HAP-1 (cell line): ENCODE results near the gene ZNF543.
"Not testable (repeated sequence)": the region's sequence is repeated elsewhere in the genome, so short reads cannot be mapped to it uniquely, and the experiment has no call there.

ENCODE experiments used
- DNase-seq, 2 experiments: peaks; one replicate each; pipeline ENCODE4 v3.0.0-alpha.2; 2016 to 2020; ENCODE audit warnings: low spot score in 2 of 2
- H3K27me3 ChIP-seq: fragments of 250-450 bp; sonication (Bioruptor Pico); 2 replicates; pipeline ENCODE4 v1.5.1; 2020; ENCODE audit warnings: low read depth, mild to moderate bottlenecking, moderate library complexity
- H3K36me3 ChIP-seq: fragments of 250-450 bp; sonication (Bioruptor Pico); replicated peaks from 2 replicates; pipeline ENCODE4 v1.5.1; 2020; ENCODE audit warnings: mild to moderate bottlenecking
- H3K4me1 ChIP-seq: fragments of 250-450 bp; sonication (Bioruptor Pico); 2 replicates; pipeline ENCODE4 v1.5.1; 2020; ENCODE audit warnings: mild to moderate bottlenecking
- H3K4me3 ChIP-seq: fragments of 250-450 bp; sonication (Bioruptor Pico); 2 replicates; pipeline ENCODE4 v1.5.1; 2020; ENCODE audit warnings: mild to moderate bottlenecking, moderate library complexity
- H3K9me3 ChIP-seq: fragments of 250-450 bp; sonication (Bioruptor Pico); 2 replicates; pipeline ENCODE4 v1.5.1; 2020; ENCODE audit warnings: mild to moderate bottlenecking, moderate library complexity
- in situ Hi-C: fragments of 300-500 bp; cut with MboI; formaldehyde crosslinking; loops from 3 replicates; pipeline ENCODE4 v1.14.3; 2020; ENCODE audit warnings: low sequenced_read_pairs, inconsistent platforms, mixed read lengths

Gene ZNF543

GRCh38 chr19:57320180-57321084 lies at the start of gene ZNF543:
ZNF543 (plus strand) TSS chr19:57320472; CDS start chr19:57320854, 382 bp downstream.
- Histone ChIP-seq H3K4me1 (peaks cover 3% of the 10 kb centered on the region), H3K9me3 (no peaks in the 10 kb centered on the region), H3K4me3 (peak within 1 kb of the TSS; percentile 82), H3K36me3 (peaks cover 17% of the 10 kb centered on the region), H3K27me3 (0 out of 2 replicates have a peak, but pooled peaks cover 2% of the 10 kb centered on the region)
- in situ Hi-C loops: no loop called here
- DNase-seq: peak; percentile 93 to 97

DNA sequence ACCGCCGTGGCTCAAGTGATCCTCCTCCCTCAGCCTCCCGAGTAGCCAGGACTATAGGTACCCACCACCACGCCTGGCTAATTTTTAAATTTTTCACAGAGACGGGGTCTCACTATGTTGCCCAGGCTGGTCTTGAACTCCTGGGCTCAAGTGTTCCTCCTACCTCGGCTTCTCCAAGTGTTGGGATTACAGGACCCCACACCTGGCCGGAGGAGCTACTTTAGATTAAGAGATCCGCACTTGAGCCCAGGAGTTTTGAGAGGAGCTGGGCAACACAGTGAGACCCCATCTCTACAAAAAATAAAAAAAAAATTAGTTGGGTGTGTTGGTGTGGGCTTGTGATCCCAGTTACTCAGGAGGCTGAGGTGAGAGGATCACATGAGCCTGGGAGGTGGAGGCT lies 49.0 kb upstream of the ZNF543 start:
- DNase-seq: no peak
- H3K36me3 ChIP-seq: no peaks in the 10 kb centered on the region
- H3K9me3 ChIP-seq: no peaks in the 10 kb centered on the region
- H3K4me3 ChIP-seq: no peak overlapping the region
- in situ Hi-C loops: no loop called here
- no peaks in the 10 kb centered on the region for H3K27me3 ChIP-seq
- H3K4me1 ChIP-seq: peaks cover 6% of the 10 kb centered on the region

DNA sequence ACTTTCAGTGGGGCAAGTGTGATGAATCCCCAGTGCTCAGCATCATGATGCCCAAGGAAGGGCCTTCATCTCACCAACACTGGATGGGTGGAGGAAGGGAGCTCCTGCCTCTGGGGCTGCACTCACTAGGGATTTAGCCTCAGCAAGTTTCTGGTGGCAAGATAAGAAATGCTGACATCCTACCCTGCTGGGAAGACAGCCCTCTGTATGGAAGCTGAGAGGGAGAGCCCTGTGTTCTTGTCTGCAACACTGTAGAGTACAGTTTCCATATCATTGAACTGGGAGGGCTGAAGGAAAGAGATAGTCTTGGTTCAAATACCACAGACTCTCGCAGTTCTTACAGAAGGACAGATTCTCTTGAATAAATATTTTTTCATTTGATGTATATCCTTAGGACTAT lies 47.3 kb upstream of the ZNF543 start:
- Histone ChIP-seq H3K4me1 (no peaks in the 10 kb centered on the region), H3K36me3 (no peaks in the 10 kb centered on the region), H3K27me3 (no peaks in the 10 kb centered on the region), H3K4me3 (no peak overlapping the region), H3K9me3 (no peaks in the 10 kb centered on the region)
- in situ Hi-C loops: no loop called here
- DNase-seq: no peak

- Histone ChIP-seq H3K9me3 (no peaks in the 10 kb centered on the region), H3K27me3 (no peaks in the 10 kb centered on the region), H3K4me1 (peaks cover 5% of the 10 kb centered on the region), H3K4me3 (no peak overlapping the region), H3K36me3 (peaks cover 4% of the 10 kb centered on the region; the same call in 1 of the 2 replicates)
- DNase-seq: no peak
- in situ Hi-C loops: no loop called here
Observed at GRCh38 chr19:57276430-57276829, 43.8 kb upstream of the ZNF543 start.

DNA sequence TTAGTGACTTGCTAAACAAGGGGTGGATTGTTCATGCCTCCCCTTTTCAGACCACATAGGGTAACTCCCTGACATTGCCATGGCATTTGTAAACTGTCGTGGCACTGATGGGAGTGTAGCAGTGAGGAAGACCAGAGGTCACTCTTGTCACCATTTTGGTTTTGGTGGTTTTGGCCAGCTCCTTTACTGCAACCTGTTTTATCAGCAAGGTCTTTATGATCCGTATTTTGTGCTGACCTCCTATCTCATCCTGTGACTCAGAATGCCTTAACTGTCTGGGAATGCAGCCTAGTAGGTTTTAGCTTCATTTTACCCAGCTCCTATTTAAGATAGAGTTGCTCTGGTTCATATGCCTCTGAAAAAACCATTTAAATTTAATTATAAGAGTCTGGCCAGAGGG lies 41.8 kb upstream of the ZNF543 start:
- H3K27me3 ChIP-seq, H3K4me3 ChIP-seq, DNase-seq, in situ Hi-C loops, H3K36me3 ChIP-seq, H3K9me3 ChIP-seq: not testable (repeated sequence)
- H3K4me1 ChIP-seq: peaks cover 17% of the 10 kb centered on the region

DNA sequence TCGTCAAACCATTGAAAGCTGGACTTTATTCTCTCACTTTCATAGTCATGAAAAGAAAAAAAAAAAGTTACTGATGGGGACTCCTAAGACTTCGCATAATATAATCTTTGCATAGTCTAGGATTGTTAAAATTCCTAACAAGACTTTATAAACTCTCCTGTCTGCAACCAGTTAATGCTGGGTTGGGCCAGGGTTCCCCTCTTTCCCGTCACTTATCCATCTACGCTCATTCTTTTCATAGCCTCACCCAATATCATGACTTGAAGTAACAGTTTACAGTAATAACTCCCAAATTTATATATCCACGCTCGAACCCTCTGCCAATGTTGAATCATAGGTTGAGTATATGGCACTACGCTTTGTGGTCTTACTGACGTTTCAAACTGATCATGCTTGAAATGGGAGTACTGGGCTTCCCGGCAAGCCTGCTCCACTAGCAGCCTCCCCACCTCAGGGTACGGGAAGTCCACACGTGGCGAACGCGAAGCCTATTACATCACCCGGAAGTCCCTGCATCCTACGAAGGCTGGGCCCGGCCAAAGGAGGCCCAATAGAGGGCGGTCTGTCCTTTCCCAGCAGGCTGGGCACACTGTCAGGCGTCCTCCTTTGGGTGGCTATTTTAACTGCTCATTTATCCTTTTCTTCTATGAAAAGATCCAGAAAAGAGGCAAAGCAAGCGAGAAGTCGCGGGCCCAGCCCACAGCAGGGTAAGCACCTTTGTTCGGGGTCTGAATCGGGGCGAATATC lies 40.7 kb upstream of the ZNF543 start:
- peak overlapping the region; percentile 98 for H3K4me3 ChIP-seq

GRCh38 chr19:57280165-57280961 lies 39.9 kb upstream of the ZNF543 start, which contains the start of gene ZNF460:
ZNF460 (plus strand) TSS chr19:57280485; CDS start chr19:57280807, 322 bp downstream.
- Histone ChIP-seq H3K27me3 (no peaks in the 10 kb centered on the region), H3K36me3 (peaks cover 25% of the 10 kb centered on the region), H3K4me3 (peak within 1 kb of the TSS; percentile 98), H3K9me3 (no peaks in the 10 kb centered on the region), H3K4me1 (peaks cover 17% of the 10 kb centered on the region)
- DNase-seq: peak; percentile 94 to 97
- in situ Hi-C loops: no loop called here

More for the DNA sequence above, 40.7 kb upstream of the ZNF543 start:
- DNase-seq: peak; percentile 87 to 91
- in situ Hi-C loops: no loop called here
- Histone ChIP-seq H3K4me1 (peaks cover 17% of the 10 kb centered on the region), H3K36me3 (peaks cover 17% of the 10 kb centered on the region), H3K9me3 (no peaks in the 10 kb centered on the region), H3K27me3 (no peaks in the 10 kb centered on the region)

DNA sequence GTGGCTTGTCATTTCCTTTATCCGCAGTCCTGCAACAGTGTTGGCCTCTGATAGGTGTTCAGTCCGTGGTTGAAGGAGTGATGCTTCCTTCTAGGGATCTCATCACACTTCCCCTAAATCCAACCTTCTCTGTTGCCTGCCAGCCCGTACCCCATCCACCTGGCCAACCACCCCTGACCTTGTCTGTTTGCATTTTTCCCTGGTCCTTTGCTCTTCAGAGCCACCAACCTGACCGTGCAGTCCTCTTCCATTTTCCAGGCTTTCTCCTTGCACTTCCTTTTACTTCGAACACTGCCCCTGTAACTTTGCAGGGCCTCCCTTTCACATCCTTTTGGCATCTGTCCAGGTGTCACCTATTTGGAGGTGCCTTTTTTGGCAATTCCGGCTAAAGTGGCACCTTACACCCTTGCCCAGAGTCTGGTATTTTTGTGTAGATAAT lies 39.3 kb upstream of the ZNF543 start:
- Histone ChIP-seq H3K27me3 (no peaks in the 10 kb centered on the region), H3K4me1 (peaks cover 17% of the 10 kb centered on the region), H3K36me3 (peaks cover 31% of the 10 kb centered on the region), H3K9me3 (no peaks in the 10 kb centered on the region), H3K4me3 (peak overlapping the region; percentile 98)
- in situ Hi-C loops: no loop called here
- DNase-seq: peak in 1 of 2 experiments; percentile 25

DNA sequence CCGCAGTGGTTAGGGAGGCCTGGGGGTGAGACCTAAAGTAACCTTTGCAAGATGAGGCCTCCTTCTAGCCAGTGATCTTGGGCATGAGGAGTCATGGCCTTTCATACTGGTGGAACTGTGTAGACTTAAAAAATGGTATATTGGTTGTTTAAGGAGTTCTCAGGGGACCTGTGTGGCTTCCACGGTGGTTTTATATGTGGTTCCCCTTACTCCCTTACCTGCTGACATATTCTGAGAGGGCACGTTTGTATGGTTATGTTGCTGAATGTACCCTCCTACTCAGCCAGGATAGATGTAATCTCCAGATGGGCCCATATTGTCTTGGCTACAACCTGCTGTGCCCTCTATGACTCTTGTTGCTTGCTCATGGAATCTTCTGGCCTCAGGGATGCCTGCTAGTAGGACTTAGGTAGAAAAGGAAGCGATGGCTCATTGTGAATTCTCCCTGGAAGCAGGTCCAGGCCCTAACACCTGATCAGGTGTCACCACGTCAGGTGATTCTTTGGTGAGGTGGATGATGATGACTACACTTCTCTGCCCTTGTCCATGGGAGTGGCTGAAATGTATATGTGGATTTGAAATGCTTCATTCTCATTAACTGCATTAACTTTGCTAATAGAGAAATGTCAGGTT lies 38.1 kb upstream of the ZNF543 start:
- Histone ChIP-seq H3K27me3 (no peaks in the 10 kb centered on the region), H3K4me3 (peak overlapping the region; percentile 98), H3K9me3 (no peaks in the 10 kb centered on the region), H3K36me3 (peaks cover 42% of the 10 kb centered on the region), H3K4me1 (peaks cover 17% of the 10 kb centered on the region)
- in situ Hi-C loops: no loop called here
- no peak for DNase-seq

DNA sequence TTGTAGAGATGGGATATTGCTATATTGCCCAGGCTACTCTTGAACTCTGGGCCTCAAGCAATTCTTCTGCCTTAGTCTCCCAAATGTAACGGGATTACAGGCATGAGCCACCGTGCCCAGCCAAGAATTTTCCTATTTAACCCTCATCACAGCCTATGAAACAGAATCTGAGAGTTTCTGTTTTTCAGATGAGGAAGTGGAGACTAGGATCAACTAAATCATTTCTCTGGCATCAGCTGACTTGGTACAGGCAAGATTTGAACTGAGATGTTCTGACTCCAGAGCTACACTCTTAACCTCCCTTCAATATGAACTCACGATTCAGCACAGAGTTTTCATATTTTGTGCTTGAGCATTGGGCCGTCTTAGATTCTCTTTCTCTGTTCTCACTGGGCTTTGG lies 31.9 kb upstream of the ZNF543 start:
- in situ Hi-C loops: no loop called here
- H3K27me3 ChIP-seq: no peaks in the 10 kb centered on the region

GRCh38 chr19:57290970-57291369 lies 29.3 kb upstream of the ZNF543 start:
- no peak for DNase-seq
- Histone ChIP-seq H3K27me3 (no peaks in the 10 kb centered on the region), H3K4me1 (no peaks in the 10 kb centered on the region), H3K9me3 (peaks cover 21% of the 10 kb centered on the region), H3K4me3 (no peak overlapping the region), H3K36me3 (peaks cover 99% of the 10 kb centered on the region)
- in situ Hi-C loops: no loop called here

More for the DNA sequence above, 31.9 kb upstream of the ZNF543 start:
- Histone ChIP-seq H3K4me3 (no peak overlapping the region), H3K9me3 (peaks cover 17% of the 10 kb centered on the region), H3K4me1 (no peaks in the 10 kb centered on the region), H3K36me3 (peaks cover 97% of the 10 kb centered on the region)
- DNase-seq: no peak

DNA sequence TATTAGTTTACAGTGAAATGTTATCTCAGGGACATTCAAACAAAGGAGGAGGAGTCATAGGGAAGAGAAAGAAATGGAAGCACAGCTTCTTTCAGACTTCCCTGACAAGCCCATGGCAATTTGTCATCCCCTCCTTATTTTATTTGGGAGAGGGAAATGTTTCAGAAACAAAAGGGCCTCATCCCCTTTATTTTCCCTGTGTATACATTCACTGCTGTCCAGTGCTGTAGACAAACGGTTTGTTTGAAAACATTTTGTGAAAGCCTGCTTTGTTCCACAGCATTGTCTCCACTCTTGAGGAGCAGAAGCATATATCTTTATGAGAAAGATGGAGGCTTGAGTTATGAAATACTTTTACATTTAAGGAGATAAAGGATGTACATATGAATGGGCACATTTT lies 27.7 kb upstream of the ZNF543 start:
- Histone ChIP-seq H3K9me3 (peaks cover 21% of the 10 kb centered on the region), H3K36me3 (peaks cover 93% of the 10 kb centered on the region), H3K27me3 (no peaks in the 10 kb centered on the region), H3K4me1 (no peaks in the 10 kb centered on the region), H3K4me3 (no peak overlapping the region)
- in situ Hi-C loops: no loop called here
- DNase-seq: no peak

DNA sequence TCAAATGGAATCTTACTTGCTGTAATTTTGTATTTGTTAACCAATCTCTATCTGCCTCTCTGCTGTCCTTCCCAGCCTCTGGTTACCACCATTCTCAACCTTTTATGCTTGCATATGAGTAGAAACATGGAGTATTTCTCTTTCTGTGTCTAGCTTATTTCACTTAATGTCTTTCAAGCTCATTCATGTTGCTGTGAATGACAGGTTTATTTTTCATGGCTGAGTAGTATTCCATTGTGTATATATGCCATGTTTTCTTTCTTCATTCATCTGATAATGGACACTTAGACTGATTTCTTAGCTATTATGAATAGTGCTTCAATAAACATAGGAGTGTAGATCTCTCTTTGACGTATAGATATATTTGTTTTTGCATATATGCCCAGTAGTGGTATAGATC lies 26.6 kb upstream of the ZNF543 start:
- DNase-seq: no peak
- H3K4me3 ChIP-seq: no peak overlapping the region
- H3K36me3 ChIP-seq: peaks cover 87% of the 10 kb centered on the region
- H3K27me3 ChIP-seq: no peaks in the 10 kb centered on the region
- in situ Hi-C loops: no loop called here
- H3K4me1 ChIP-seq: no peaks in the 10 kb centered on the region
- peaks cover 21% of the 10 kb centered on the region for H3K9me3 ChIP-seq
